ENCODE results near the gene FAM171A2. TPM values are rescaled to one million over a fixed set of nuclear protein-coding genes. Genes with fewer than 3 reads are reported as not detected.

The FAM171A2 gene
- total and polyA plus RNA-seq, 2 of the 8 experiments (the other 6 are each of a cell fraction or from before 2014, with no cell fraction given) = 21.9 to 24.1 TPM

- H4K91ac ChIP-seq (replicated peaks; ENCODE audit: insufficient read length, low read length) = no peak overlapping the region
- 89% methylated on average over 6 of the region's 6 CpGs; no CpG with 5 or more reads in 1 of the 2 experiments for WGBS, 2 experiments (ENCODE audit: extremely low coverage in 1 of 2, insufficient coverage in 1 of 2, insufficient read length in 1 of 2, insufficient replicate concordance in 2 of 2, low coverage in 1 of 2, low lambda C conversion rate in 2 of 2, missing lambda C conversion rate in 1 of 2)
- no peak overlapping the region for H2BK120ac ChIP-seq (replicated peaks; ENCODE audit: low read depth, low read length)
- ChIA-PET CTCF (ENCODE audit: partially characterized antibody) (interaction anchor here (1.0 to 1.5 kb wide), 2 partner anchors 25 to 28 kb away, joined by 3 read pairs; no protein-coding TSS in a partner anchor), POLR2A (ENCODE audit: partially characterized antibody) (no interaction called here)
- peaks cover 10 to 34% (median 31%) of the 10 kb centered on the region in 4 experiments for H3K27me3 ChIP-seq (replicated peaks in 1 of 4; ENCODE audit: control insufficient read depth in 3 of 4, extremely low read depth in 1 of 4, insufficient read depth in 3 of 4, low read length in 3 of 4)
- H3K4me2 ChIP-seq (ENCODE audit: insufficient read depth in 1 of 2, low read depth in 2 of 2, low read length in 2 of 2) = no peak overlapping the region
- no peak overlapping the region for H2BK20ac ChIP-seq (ENCODE audit: low read length)
- H3K23ac ChIP-seq (ENCODE audit: insufficient read length) = no peak overlapping the region
- DNase-seq (ENCODE audit: low read depth in 1 of 2, low spot score in 2 of 2) (no peak), FAIRE-seq (no peak)
- H3K14ac ChIP-seq (ENCODE audit: insufficient read length) = no peak overlapping the region
- peaks cover 0 to 4% of the 10 kb centered on the region in 2 experiments for H4K20me1 ChIP-seq (replicated peaks in 1 of 2; ENCODE audit: control insufficient read depth in 1 of 2, insufficient read depth in 2 of 2, low read length in 2 of 2)
- peaks cover 12% of the 10 kb centered on the region; the same call in 1 of the 2 replicates for H3K23me2 ChIP-seq (ENCODE audit: low read depth, low read length)
- H3K56ac ChIP-seq (replicated peaks; ENCODE audit: insufficient read length, low read depth, low read length) = no peak overlapping the region
- H3K4ac ChIP-seq (replicated peaks; ENCODE audit: insufficient read length, low read depth, low read length) = no peak overlapping the region
- H2AFZ ChIP-seq (ENCODE audit: low read length) = no peak overlapping the region
- H2BK15ac ChIP-seq (ENCODE audit: low read length) = no peak overlapping the region
- H3K36me3 ChIP-seq (ENCODE audit: control insufficient read depth in 2 of 4, insufficient read depth in 4 of 4, low read length in 3 of 4) = no peaks in the 10 kb centered on the region
- no peak overlapping the region for H3K27ac ChIP-seq (ENCODE audit: low read depth, low read length)
- H4K5ac ChIP-seq (ENCODE audit: insufficient read length, low read depth, low read length) = no peak overlapping the region
- no peaks in the 10 kb centered on the region for H3K79me2 ChIP-seq (ENCODE audit: control insufficient read depth in 1 of 2, insufficient read depth in 2 of 2, low read length in 2 of 2)
- no peak overlapping the region for H2AK5ac ChIP-seq (ENCODE audit: low read depth, low read length)
- no peak overlapping the region for H2BK5ac ChIP-seq (ENCODE audit: low read depth, low read length)
- H3K79me1 ChIP-seq (ENCODE audit: low read depth, low read length) = no peaks in the 10 kb centered on the region
- no peak overlapping the region for H3K9ac ChIP-seq (replicated peaks in 1 of 4; ENCODE audit: extremely low read depth in 1 of 4, low read depth in 3 of 4, low read length in 3 of 4)
- H2BK12ac ChIP-seq (ENCODE audit: low read depth, low read length) = peak overlapping the region; percentile 39; the same call in 1 of the 2 replicates
- H3K18ac ChIP-seq (ENCODE audit: extremely low read depth, low read length) = no peak overlapping the region
- H3K9me3 ChIP-seq (ENCODE audit: insufficient read depth in 2 of 2, low read depth in 1 of 2, low read length in 1 of 2) = no peaks in the 10 kb centered on the region
- no peak overlapping the region for H4K8ac ChIP-seq (ENCODE audit: extremely low read depth, insufficient read depth, low read length)
- no peak overlapping the region for H3K4me3 ChIP-seq (ENCODE audit: extremely low read depth in 1 of 4, insufficient read depth in 2 of 4, low read depth in 3 of 4, low read length in 4 of 4)
- H3K4me1 ChIP-seq (replicated peaks in 1 of 4; ENCODE audit: control insufficient read depth in 3 of 4, insufficient read depth in 4 of 4, low read length in 3 of 4) = peaks cover 3 to 21% (median 7%) of the 10 kb centered on the region in 4 experiments; a peak in 6 of 7 replicates
- no peak for TF ChIP-seq TAF1 (IDR thresholded peaks at IDR 0.05; ENCODE audit: low read depth, low read length)
- no peak for TF ChIP-seq TAF7 (optimal IDR thresholded peaks at IDR 0.05; ENCODE audit: borderline replicate concordance, low read depth, low read length)
- TF ChIP-seq RNF2 (IDR thresholded peaks at IDR 0.05; ENCODE audit: borderline replicate concordance, low read depth, low read length, missing control alignments, poor library complexity, severe bottlenecking) = no peak
- TF ChIP-seq SIX5 (IDR thresholded peaks at IDR 0.05; ENCODE audit: low read depth, low read length) = no peak
- no peak for TF ChIP-seq BACH1 (IDR thresholded peaks at IDR 0.05; ENCODE audit: low read length)
- TF ChIP-seq KDM4A (IDR thresholded peaks at IDR 0.05; ENCODE audit: low read depth, low read length, severe bottlenecking) = no peak
- TF ChIP-seq EZH2 (IDR thresholded peaks at IDR 0.05; ENCODE audit: low read depth, low read length, severe bottlenecking) = no peak
- no peak for TF ChIP-seq POLR2A (IDR thresholded peaks at IDR 0.05; ENCODE audit: control extremely low read depth in 1 of 2, low read depth in 2 of 2, low read length in 2 of 2)
- TF ChIP-seq SP1 (IDR thresholded peaks at IDR 0.05; ENCODE audit: low read depth, low read length) = no peak
- TF ChIP-seq HDAC2 (IDR thresholded peaks at IDR 0.05; ENCODE audit: borderline replicate concordance in 1 of 2, low read depth in 2 of 2, low read length in 2 of 2) = no peak
- TF ChIP-seq JUND (IDR thresholded peaks at IDR 0.05; ENCODE audit: low read length) = no peak
- TF ChIP-seq POLR2AphosphoS5 (IDR thresholded peaks at IDR 0.05; ENCODE audit: low read depth, low read length) = no peak
- TF ChIP-seq FOSL1 (IDR thresholded peaks at IDR 0.05; ENCODE audit: insufficient read depth, low read depth, low read length) = no peak
- TF ChIP-seq E2F6 (IDR thresholded peaks at IDR 0.05) = no peak
Observed at GRCh38 chr17:44382917-44383316, 19.3 kb upstream of the FAM171A2 start.

Measured in H1 (cell line).